Body of pancreas (tissue), 4 donors: ENCODE data around the gene ERCC6L2.

ENCODE experiments used
- POLR2A ChIP-seq, 3 donors: fragments of 450-650 bp; IDR thresholded peaks; one replicate each; pipeline ENCODE4 v1.6.1; 2016; ENCODE audit warnings: antibody characterized with exemption in 3 of 3, mild to moderate bottlenecking in 2 of 3
- TF ChIP-seq, protein P1 (sequence below), 7 experiments: fragments of 450-650 bp in 4 of 7; fragments of 200-600 bp in 3 of 7; sonication (generic) in 3 of 7; IDR thresholded peaks; one replicate each; pipeline ENCODE4 v1.5.1; 2016 to 2019; ENCODE audit warnings: antibody characterized with exemption in 7 of 7

DNA sequence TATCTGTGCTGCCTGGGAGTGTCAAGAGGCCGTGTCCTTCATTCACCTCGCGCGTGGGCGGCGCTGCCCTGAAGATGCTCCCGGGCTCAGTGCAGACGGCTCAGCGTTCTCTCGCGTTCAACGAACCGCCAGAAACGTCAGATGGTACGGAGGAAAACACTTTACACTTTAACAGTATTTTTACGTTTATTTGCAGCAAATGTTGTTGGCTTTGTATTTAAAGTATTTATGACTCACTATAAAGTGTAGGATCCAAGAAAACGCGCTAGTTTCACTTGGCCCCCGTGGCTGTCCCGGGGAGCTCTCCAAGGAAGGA lies 544 bp upstream of the ERCC6L2 start:
- TF ChIP-seq, protein P1, sequence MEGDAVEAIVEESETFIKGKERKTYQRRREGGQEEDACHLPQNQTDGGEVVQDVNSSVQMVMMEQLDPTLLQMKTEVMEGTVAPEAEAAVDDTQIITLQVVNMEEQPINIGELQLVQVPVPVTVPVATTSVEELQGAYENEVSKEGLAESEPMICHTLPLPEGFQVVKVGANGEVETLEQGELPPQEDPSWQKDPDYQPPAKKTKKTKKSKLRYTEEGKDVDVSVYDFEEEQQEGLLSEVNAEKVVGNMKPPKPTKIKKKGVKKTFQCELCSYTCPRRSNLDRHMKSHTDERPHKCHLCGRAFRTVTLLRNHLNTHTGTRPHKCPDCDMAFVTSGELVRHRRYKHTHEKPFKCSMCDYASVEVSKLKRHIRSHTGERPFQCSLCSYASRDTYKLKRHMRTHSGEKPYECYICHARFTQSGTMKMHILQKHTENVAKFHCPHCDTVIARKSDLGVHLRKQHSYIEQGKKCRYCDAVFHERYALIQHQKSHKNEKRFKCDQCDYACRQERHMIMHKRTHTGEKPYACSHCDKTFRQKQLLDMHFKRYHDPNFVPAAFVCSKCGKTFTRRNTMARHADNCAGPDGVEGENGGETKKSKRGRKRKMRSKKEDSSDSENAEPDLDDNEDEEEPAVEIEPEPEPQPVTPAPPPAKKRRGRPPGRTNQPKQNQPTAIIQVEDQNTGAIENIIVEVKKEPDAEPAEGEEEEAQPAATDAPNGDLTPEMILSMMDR (IDR thresholded peaks at IDR 0.05): no peak
- no peak for TF ChIP-seq POLR2A (IDR thresholded peaks at IDR 0.05)
